Measurements from ENCODE around the gene HPCAL1.

Gene HPCAL1

DNA sequence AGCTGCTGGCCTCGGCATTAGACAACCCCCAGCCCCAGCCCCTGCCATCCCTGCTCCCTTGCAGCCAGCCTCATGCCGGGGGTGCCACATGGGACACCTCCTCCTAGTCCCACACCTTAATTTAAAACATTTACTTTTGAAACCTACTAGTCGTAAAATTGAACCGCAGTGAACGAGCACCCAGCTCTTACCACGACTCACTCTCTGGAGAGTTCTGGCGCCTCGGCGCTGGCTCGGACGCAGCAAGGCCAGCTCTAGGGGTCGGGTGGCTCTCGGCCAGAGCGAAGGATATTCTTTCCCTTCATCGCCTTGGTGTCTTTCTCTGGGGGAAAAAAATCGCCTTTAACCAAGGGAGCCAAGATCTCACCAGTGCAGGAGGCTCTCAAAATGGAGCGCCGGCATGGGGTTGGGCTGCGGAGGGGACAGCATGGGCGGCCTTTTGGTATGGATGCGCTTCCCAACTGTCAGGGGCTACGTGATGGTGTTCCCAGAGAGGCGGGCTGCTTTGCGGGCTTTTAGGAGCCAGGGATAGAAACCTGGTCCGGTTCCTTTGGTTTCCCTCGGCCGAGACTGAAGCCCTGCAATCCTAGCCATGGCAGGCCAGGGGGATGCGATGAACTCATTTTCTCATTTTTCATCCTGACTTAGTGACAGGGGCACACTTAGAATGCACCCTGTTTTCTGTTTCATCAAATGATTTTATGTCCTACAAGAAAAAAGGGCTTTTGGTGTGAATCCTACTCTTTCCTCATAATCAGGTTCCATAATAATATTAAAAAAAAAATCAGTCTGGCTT, 2.0 kb downstream of the HPCAL1 start:
- DNase-seq: no peak

GRCh38 chr2:10305254-10305635, 2.5 kb downstream of the HPCAL1 start:
- no peak for DNase-seq

- DNase-seq: no peak
These were observed 3.0 kb downstream of the HPCAL1 start for GRCh38 chr2:10305715-10306114.

GRCh38 chr2:10306901-10307463, 4.3 kb downstream of the HPCAL1 start:
- DNase-seq: no peak

- no peak for DNase-seq
These were observed 5.0 kb downstream of the HPCAL1 start for GRCh38 chr2:10307561-10308156.

DNA sequence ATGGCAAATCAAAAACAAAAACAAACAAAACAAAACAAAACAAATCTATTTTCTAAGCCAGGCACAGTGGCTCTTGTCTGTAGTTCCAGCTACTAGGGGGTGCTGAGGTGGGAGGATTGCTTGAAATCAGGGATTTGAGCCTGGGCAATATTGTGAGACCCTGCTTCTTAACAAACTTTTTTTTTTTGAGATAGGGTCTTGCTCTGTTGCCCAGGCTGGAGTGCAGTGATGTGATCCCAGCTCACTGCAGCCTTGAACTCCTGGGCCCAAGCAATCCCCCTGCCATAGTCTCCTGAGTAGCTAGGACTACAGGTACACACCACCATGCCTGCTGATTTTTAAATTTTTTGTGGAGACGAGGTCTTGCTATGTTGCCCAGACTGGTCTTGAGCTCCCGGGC, 6.2 kb downstream of the HPCAL1 start:
- no peak for DNase-seq

GRCh38 chr2:10309286-10309685, 6.6 kb downstream of the HPCAL1 start:
- DNase-seq: peak; percentile 33

DNA sequence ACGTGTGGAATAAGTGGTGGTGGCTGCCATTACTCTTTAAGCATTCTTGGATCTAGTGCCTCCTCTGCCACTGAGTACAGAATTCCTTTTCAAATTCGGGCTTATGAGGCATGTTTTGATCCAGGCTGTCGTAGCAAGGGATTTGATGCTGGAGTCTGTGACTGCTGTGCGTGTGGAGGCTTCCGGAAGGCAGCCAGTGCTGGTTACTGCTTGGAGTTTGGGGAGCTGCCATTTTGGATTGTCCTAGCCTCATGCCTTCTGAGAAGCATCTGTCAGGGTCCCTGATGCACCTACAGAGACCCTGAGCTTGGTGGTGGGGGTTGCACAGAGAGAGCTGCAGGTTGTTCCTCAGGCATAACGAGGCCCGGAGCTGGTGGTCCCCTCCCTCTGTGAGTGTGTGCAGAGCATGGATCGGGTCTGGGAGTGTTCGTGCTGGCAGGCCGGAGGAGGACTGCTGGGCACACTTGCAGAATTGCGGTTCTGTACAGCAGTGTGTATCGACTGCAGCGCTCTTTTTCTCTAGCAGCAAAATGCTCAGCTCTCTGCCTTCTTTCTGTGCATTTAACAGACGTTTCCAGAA, 7.7 kb downstream of the HPCAL1 start:
- DNase-seq: no peak

GRCh38 chr2:10311736-10312135, 9.0 kb downstream of the HPCAL1 start:
- no peak for DNase-seq

- DNase-seq: no peak
These were observed 9.8 kb downstream of the HPCAL1 start for GRCh38 chr2:10312437-10312957.

GRCh38 chr2:10316336-10316735, 13.6 kb downstream of the HPCAL1 start:
- DNase-seq: no peak

DNA sequence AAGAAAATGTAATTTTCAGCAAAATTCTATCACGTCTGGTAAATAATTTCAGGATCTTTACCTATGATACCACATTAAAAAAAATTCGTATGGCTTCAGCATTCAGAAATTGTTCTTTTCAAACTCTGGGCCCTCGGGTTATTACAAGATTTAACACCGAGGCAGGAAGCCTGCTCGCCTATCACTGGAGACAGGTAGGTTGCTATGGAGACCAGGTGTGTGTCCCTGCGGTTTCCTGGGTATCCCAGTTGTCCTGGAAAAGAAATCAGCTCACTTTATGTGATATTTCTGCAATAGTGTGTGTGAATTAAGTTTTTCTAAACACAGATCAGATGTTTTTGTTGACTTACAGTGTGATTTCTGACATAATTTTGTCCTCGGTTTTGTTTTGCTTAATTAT, 14.2 kb downstream of the HPCAL1 start:
- DNase-seq: no peak

DNA sequence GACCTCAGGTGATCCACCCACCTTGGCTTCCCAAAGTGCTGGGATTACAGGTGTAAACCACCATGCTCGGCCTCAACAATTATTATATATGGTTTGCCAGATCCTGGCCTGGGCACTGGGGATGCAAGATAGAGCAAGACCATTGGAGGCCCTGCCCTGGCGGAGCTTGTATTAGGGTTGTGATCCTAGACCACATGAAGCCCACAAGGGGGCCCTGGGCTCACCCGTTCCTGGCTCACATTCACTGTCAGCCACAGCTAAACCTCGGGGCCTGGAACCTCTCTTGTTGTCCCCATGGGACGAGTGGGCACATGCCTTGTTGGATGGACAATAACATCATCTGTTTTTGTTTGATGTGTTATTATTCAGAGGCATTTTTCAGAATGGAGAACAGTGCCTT, 14.9 kb downstream of the HPCAL1 start:
- no peak for DNase-seq

- no peak for DNase-seq
These were observed 15.6 kb downstream of the HPCAL1 start for GRCh38 chr2:10318345-10318744.

DNA sequence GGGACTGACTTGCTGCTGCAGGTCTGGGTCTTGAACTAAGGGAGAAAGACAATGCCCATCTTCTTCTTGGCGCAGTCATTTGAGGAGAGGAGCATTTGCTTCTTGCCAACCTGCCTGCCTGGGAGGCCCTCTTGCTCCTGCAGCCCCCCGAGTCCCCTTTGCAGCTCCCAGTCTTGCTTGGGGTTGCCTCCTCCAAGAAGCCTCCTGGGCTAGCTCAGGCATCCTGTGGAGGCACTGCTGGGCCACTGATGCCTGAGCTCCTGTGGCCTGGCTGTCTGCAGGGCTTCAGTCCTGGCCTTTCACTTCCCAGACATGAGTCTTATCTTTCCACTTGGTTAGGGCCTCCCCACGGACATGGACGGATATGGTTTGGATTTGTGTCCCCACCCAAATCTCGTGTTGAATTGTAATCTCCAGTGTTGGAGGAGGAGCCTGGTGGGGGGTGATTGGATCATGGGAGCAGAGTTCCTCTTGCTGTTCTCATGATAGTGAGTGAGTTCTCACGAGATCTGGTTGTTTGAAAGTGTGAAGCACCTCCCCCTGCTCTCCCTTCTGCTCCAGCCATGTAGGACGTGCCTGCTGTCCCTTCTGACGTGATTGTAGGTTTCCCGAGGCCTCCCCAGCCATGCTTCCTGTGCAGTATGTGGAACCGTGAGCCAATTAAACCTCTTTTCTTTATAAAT, 17.3 kb downstream of the HPCAL1 start:
- no peak for DNase-seq

- DNase-seq: no peak
These were observed 17.8 kb downstream of the HPCAL1 start for GRCh38 chr2:10320575-10320931.

- no peak for DNase-seq
These were observed 18.2 kb downstream of the HPCAL1 start for GRCh38 chr2:10320933-10321332.

GRCh38 chr2:10321622-10322021, 18.9 kb downstream of the HPCAL1 start:
- no peak for DNase-seq

DNA sequence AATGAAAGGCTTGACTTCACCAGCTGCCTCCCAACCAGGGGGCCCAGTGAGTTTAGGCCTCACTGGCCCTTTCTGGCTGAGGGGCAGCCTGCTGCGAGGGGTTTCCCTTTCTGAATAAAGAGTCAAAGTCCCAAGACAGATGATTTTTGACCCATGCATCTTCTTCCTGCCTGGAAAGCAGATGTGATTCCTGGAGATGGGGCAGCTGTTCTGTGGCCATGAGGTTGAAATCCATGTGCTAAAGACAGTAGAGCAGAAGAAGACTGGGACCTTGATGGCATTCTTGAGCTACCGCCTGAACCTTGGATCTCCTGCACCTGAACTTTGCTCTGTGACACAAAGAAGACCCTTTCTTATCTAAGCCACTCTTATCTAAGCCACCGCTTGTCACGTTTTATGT, 19.8 kb downstream of the HPCAL1 start:
- DNase-seq: no peak

- DNase-seq: no peak
These were observed 20.3 kb downstream of the HPCAL1 start for GRCh38 chr2:10322973-10323372.

DNA sequence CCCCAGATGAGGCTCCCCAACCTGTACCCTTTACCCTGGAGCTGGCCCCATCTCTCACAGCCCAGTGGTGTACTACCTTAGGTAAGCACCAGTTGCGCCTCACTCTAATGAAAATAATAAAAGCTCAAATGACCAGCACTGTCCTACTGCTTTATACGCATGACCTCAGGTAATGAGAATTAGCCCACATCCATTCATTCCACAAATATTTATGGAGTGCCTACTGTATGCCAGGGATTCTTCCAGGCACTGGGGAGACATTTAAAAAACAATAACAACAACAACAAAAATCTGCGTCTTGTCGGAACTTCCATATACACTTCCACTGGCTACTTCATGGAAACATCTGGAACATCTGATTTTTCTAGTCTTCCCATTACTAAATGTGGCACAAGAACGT, 20.8 kb downstream of the HPCAL1 start:
- no peak for DNase-seq

DNA sequence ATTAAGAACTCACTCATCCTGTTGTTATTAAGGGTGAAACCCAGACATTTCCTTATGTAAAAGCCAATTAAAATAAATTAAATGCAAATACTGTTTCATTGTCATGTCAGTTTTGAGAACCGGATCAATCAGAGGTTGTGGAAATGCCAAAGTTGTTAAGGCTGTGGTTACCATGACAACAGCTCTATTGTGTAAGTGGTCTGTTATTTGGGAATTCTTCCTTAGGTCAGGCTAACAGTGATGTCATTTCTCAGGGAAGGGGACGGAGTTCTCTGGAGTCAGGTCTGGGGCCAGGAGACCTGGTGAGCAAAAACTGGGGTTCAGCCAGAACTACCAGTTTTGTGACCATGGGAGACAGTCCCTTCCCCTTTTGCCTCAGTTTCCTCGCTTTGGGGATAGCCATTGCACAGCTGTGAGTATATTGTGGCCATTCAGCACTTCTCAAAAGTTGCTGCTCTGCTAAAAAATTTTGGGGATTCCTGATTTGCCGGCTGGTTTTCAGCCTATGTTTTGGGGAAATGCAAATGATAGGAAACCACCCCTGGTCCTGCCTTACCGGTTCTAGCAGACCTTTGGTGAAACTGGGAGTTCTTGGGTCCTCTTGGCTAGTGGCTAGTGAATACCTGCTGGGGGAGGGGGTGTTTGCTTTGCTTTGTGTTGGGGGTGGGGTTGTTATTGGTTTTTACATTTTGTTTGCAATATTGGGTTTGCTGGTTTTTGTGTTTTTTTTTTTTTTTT, 21.6 kb downstream of the HPCAL1 start:
- DNase-seq: no peak

Measured in fibroblast of skin of back (primary cell).